ENCODE measurements around the gene DPYSL4.

GRCh38 chr10:132204781-132205473, 18.2 kb downstream of the DPYSL4 start:
- TF ChIP-seq POLR2A (IDR thresholded peaks at IDR 0.05; ENCODE audit: low read depth, low read length) (no peak), POLR2AphosphoS5 (IDR thresholded peaks at IDR 0.05; ENCODE audit: low read depth, low read length) (no peak), TAF1 (IDR thresholded peaks at IDR 0.05; ENCODE audit: low read depth, low read length) (no peak), SPI1 (IDR thresholded peaks at IDR 0.05; ENCODE audit: low read depth, low read length) (no peak)

Data from GM12891 (cell line).